Mesenteric fat pad (tissue), 1 donor: ENCODE measurements around the gene BCO1. TPM values are rescaled to one million over a fixed set of nuclear protein-coding genes. Genes with fewer than 3 reads are reported as not detected.
"Not testable (repeated sequence)": the region's sequence is repeated elsewhere in the genome, so short reads cannot be mapped to it uniquely, and the experiment has no call there.

Experiments used
- DNase-seq: peaks from one replicate; pipeline ENCODE4 v3.0.0-alpha.2; 2020; ENCODE audit warnings: low spot score
- long read RNA-seq: library from polyadenylated mRNA; unstranded; transcript quantifications from one replicate; pipeline ENCODE4 v2.0.0, GENCODE V29; 2020
- total RNA-seq: library from RNA; stranded (reverse); fragmentation: NEBNext Ultra II Directional; extraction: Animal tissue kit (Norgen Biotek cat#: 25700); gene quantifications from one replicate; pipeline ENCODE4 v1.2.1, GENCODE V29; 2021
- donor health status: DM: yes; HTN: yes; CAD: no.

Gene BCO1
- total RNA-seq = not detected
- long read RNA-seq = 0 reads

GRCh38 chr16:81238296-81239011 lies at the start of gene BCO1:
Gene BCO1, plus strand, starts transcription at chr16:81238689. Its CDS starts 220 bp downstream, at chr16:81238909.
- DNase-seq = no peak

GRCh38 chr16:81189100-81189664 lies 49.3 kb upstream of the BCO1 start:
- DNase-seq = peak; percentile 92

GRCh38 chr16:81190667-81191066 lies 47.8 kb upstream of the BCO1 start:
- DNase-seq = no peak

GRCh38 chr16:81195885-81196534 lies 42.5 kb upstream of the BCO1 start:
- DNase-seq = no peak

GRCh38 chr16:81198635-81199034 lies 39.9 kb upstream of the BCO1 start:
- DNase-seq = no peak

- no peak for DNase-seq
These were observed 37.2 kb upstream of the BCO1 start for GRCh38 chr16:81201267-81201666.

- no peak for DNase-seq
These were observed 33.5 kb upstream of the BCO1 start for GRCh38 chr16:81204798-81205680.

- no peak for DNase-seq
These were observed 31.4 kb upstream of the BCO1 start for GRCh38 chr16:81207076-81207475.

GRCh38 chr16:81210807-81211206 lies 27.7 kb upstream of the BCO1 start:
- no peak for DNase-seq

- DNase-seq = no peak
These were observed 25.5 kb upstream of the BCO1 start for GRCh38 chr16:81212830-81213465.

- DNase-seq = no peak
These were observed 23.7 kb upstream of the BCO1 start for GRCh38 chr16:81214745-81215166.

- DNase-seq = no peak
These were observed 22.4 kb upstream of the BCO1 start for GRCh38 chr16:81216114-81216513.

GRCh38 chr16:81216706-81217105 lies 21.8 kb upstream of the BCO1 start:
- DNase-seq = no peak

- no peak for DNase-seq
These were observed 19.3 kb upstream of the BCO1 start for GRCh38 chr16:81219151-81219550.

GRCh38 chr16:81220349-81220748 lies 18.1 kb upstream of the BCO1 start:
- DNase-seq = no peak

GRCh38 chr16:81221731-81222130 lies 16.8 kb upstream of the BCO1 start:
- DNase-seq = no peak

- DNase-seq = no peak
These were observed 13.7 kb upstream of the BCO1 start for GRCh38 chr16:81224824-81225223.

GRCh38 chr16:81225697-81226096 lies 12.8 kb upstream of the BCO1 start:
- not testable (repeated sequence) for DNase-seq

- no peak for DNase-seq
These were observed 10.7 kb upstream of the BCO1 start for GRCh38 chr16:81227785-81228184.

GRCh38 chr16:81229811-81230210 lies 8.7 kb upstream of the BCO1 start:
- no peak for DNase-seq

GRCh38 chr16:81231014-81231413 lies 7.5 kb upstream of the BCO1 start:
- DNase-seq = no peak
